22Rv1 (cell line): ENCODE data around the gene GCN1.

ENCODE experiments used
- H3K27ac ChIP-seq: fragments of 450-650 bp; 2 replicates; pipeline ENCODE4 v1.5.1; 2017
- ZFX ChIP-seq: fragments of 450-650 bp; IDR thresholded peaks from 2 replicates; pipeline ENCODE4 v1.6.1; 2017; ENCODE audit warnings: antibody characterized with exemption, borderline replicate concordance
- TF ChIP-seq, protein P1 (sequence below): fragments of 450-650 bp; IDR thresholded peaks from 2 replicates; pipeline ENCODE4 v1.5.1; 2017; ENCODE audit warnings: mild to moderate bottlenecking

GCN1 gene, protein sequence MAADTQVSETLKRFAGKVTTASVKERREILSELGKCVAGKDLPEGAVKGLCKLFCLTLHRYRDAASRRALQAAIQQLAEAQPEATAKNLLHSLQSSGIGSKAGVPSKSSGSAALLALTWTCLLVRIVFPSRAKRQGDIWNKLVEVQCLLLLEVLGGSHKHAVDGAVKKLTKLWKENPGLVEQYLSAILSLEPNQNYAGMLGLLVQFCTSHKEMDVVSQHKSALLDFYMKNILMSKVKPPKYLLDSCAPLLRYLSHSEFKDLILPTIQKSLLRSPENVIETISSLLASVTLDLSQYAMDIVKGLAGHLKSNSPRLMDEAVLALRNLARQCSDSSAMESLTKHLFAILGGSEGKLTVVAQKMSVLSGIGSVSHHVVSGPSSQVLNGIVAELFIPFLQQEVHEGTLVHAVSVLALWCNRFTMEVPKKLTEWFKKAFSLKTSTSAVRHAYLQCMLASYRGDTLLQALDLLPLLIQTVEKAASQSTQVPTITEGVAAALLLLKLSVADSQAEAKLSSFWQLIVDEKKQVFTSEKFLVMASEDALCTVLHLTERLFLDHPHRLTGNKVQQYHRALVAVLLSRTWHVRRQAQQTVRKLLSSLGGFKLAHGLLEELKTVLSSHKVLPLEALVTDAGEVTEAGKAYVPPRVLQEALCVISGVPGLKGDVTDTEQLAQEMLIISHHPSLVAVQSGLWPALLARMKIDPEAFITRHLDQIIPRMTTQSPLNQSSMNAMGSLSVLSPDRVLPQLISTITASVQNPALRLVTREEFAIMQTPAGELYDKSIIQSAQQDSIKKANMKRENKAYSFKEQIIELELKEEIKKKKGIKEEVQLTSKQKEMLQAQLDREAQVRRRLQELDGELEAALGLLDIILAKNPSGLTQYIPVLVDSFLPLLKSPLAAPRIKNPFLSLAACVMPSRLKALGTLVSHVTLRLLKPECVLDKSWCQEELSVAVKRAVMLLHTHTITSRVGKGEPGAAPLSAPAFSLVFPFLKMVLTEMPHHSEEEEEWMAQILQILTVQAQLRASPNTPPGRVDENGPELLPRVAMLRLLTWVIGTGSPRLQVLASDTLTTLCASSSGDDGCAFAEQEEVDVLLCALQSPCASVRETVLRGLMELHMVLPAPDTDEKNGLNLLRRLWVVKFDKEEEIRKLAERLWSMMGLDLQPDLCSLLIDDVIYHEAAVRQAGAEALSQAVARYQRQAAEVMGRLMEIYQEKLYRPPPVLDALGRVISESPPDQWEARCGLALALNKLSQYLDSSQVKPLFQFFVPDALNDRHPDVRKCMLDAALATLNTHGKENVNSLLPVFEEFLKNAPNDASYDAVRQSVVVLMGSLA (N-terminal part only)

DNA sequence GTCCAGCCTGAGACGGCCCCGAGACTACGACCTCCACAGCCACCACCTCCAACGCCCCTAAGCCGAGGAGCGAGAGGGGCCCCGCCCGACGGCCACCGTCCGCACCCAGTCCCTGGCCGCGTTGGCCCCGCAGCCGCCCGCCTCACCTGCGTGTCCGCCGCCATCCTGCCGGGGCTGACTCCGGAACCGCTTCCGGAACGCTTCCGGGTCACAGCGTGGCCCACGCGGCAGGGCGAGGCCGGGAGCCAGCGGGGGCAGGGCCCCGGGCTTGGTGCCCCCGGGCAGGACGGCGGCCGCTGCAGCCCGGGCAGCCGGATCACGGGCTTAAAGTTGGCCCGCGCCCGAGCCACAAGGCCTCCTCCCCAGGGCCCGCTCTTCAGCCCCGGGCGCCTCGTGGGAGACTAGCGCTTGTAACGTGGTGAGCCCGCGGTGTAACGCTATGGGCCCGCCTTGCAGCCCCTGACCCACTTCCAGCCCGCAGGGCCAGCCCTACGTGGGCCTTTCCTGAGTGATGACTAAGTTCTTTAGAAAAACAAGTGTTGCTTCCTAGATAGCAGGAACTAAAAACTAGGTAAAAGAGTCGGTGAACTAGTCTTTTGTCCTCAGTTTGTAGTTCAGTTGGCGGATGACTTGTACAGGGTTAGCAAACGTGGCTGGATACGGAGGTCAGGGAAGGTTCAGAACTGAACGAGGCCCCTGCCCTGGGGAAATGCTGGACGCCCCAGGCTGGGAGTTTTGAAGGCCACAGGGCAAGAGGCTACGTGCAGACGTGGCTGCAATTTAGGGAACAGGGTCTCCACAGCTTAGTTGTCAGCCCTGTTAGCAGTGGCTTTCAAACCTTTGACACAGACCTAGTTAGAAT is at the start of gene GCN1:
Gene GCN1 (minus strand): TSS at position 182 of the 862 bp plus-strand sequence. CDS start 18 bp downstream, at position 164.
- H3K27ac ChIP-seq, result peak within 1 kb of the TSS; percentile 99
- TF ChIP-seq, protein P1, sequence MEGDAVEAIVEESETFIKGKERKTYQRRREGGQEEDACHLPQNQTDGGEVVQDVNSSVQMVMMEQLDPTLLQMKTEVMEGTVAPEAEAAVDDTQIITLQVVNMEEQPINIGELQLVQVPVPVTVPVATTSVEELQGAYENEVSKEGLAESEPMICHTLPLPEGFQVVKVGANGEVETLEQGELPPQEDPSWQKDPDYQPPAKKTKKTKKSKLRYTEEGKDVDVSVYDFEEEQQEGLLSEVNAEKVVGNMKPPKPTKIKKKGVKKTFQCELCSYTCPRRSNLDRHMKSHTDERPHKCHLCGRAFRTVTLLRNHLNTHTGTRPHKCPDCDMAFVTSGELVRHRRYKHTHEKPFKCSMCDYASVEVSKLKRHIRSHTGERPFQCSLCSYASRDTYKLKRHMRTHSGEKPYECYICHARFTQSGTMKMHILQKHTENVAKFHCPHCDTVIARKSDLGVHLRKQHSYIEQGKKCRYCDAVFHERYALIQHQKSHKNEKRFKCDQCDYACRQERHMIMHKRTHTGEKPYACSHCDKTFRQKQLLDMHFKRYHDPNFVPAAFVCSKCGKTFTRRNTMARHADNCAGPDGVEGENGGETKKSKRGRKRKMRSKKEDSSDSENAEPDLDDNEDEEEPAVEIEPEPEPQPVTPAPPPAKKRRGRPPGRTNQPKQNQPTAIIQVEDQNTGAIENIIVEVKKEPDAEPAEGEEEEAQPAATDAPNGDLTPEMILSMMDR, result no peak
- no peak for TF ChIP-seq ZFX

DNA sequence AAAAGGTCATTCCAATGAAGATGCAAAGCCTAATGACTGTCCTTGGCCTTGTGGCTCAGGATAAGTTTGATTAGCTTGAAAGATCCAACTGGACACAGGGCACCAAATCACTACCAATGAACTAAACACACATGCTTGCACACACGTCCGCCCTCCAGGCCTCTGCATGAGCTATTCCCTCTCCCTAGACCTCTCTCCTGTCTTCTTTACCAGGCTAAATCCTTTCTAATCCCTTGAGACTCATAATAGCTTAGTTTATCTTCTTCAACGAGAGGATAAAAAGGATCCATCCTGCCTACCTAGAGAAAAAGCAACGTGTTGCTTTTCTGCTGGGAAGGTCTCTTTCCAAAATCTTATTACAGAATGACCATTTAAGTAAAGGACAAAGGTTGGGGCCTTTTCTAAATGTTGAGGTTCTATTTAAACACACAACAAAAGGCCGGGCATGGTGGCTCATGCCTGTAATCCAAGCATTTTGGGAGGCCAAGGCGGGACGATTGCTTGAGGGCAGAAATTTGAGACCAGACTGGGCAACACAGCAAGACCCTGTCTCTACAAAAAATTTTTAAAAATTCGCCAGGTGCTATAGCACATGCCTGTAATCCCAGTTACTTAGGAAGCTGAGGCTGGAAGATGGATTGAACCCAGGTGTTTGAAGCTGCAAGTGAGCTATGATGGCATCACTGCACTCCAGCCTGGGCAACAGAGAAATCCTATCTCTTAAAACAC is 48.6 kb upstream of the GCN1 start:
- H3K27ac ChIP-seq, result no peak overlapping the region
- TF ChIP-seq ZFX, result no peak
- TF ChIP-seq, protein P1, result no peak

DNA sequence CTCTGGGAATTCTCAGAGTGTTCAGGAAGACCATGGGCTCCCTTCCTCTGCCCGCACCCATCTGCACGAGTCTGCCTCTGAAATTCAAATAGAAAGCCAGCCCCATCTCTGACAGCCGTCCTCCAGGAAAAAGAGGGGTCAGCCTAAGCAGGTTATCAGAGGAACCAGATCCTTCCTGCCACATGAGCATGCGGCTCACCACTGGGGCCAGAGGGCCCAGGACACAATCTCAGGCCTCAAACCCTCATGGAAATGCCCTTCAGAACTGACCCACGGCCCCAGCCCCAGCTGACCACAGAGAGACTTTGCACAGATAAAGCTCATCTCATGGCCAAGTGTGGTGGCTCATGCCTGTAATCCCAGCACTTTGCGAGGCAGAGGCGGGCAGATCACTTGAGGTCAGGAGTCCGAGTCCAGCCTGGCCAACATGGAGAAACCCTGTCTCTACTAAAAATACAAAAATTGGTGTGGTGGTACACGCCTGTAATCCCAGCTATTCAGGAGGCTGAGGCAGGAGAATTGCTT is 47.8 kb upstream of the GCN1 start:
- no peak overlapping the region for H3K27ac ChIP-seq
- TF ChIP-seq ZFX, result no peak
- TF ChIP-seq, protein P1, result no peak

DNA sequence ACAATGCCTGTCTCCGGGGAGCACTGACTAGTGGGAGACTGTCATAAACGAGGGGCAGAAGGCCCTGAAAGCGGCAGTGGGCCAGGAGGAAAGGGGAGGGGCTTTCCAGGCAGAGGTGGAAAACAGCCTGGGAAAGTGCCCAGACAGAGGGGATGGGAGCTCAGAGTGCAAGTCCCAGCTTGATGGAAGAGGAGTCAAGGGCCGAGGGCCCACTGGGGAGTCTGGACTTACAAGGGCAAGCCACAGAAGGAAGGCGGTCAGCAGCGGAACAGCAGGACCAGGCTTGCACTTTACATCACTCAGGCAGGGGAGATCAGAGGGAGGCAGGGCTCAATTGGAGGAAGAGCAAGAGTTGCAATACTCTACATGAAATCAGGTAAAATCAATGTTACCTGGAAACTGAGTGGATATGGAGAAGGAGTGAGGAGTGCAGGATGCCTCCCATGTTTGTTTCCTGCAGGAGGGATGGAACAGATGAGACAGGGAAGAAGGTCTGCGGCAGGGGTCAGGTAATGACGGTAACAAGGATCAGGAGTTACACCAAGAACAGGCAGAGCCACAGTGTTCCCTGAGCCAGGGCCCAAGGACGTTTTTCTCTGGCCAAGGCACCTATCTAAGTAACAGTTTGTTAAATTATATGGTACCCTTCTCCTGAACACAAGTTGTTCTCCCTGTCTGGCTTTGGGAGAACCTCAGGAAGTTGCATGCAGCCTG is 47.2 kb upstream of the GCN1 start:
- TF ChIP-seq, protein P1, result no peak
- no peak for TF ChIP-seq ZFX

DNA sequence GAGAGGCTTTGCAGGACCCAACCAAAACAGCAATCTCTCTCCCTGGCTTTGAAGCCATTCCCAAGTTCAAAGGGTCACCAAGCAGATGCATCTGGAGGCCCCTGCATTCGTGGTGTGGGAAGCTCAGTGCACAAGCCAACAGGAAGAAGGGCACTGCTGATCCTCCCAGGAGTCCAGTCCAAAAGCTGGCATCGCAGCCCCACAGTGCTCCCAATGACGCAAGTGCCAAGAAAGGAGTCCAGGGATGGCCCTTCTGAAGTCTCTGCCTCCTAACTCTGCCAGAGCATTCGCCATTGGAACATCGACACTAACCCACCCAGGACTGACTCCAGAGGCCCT is 45.9 kb upstream of the GCN1 start:
- H3K27ac ChIP-seq, result no peak overlapping the region
- TF ChIP-seq ZFX, result no peak
- TF ChIP-seq, protein P1, result no peak

More for the DNA sequence above, 47.2 kb upstream of the GCN1 start:
- no peak overlapping the region for H3K27ac ChIP-seq
